ENCODE data around the gene POLR1H. TPM values are rescaled to one million over a fixed set of nuclear protein-coding genes. Genes with fewer than 3 reads are reported as not detected.
A peak's percentile ranks its signal among the peaks of the same experiment; 100 is the strongest.

The POLR1H gene
- polyA plus RNA-seq, 3 donors from 2014 or later: 68.8 to 114 (median 87.2) TPM

DNA sequence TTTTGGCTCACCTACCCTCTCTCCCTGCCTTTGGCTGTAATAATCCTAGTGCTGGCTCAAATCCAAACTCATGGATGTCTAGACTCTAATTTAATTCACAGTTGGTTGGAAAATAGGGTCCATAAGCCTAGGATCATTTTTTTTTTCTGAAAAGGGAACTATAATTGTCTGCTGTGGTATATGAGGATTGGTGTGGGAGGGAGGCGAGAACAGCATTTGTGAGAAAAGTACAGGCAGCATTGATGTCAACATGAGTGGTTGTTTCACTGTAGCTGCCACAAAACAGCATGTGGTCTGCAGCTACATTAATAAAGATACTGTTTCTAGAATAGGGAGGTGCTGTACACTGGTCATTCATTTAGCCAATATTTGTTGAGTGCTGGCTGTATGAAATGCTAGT, 18.6 kb upstream of the POLR1H start:
- peak overlapping the region in 1 of 6 donors; percentile 4 for H3K27ac Mint-ChIP-seq
- no peaks in the 10 kb centered on the region for H3K9me3 Mint-ChIP-seq
- H3K4me1 Mint-ChIP-seq: peaks cover 3 to 6% of the 10 kb centered on the region in 2 donors
- no peak for DNase-seq
- H3K27me3 Mint-ChIP-seq (ENCODE audit: low read depth in 3 of 3): no peaks in the 10 kb centered on the region
- peaks cover 0 to 6% (median 5%) of the 10 kb centered on the region in 3 donors for H3K36me3 Mint-ChIP-seq
- H3K4me3 Mint-ChIP-seq: no peak overlapping the region

DNA sequence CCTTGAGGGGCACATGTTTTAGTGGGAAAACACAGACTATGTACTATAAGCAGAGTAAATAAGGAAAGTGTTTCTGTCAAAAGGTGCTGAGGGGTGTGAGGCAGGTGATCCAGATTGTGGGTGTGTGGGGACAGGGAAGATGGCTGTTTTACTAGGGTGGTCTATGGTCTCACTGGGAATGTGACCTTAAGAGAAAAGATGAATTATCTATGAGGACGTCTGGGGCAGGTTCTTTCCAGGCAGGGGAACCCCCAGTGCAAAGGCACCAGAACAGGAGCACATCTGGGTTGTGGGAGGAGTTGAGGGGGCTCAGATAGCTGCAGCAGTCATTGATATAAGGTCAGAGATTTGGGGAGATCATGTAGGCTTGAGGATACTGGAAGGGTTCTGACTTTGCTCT, 18.2 kb upstream of the POLR1H start:
- H3K36me3 Mint-ChIP-seq: peaks cover 0 to 6% (median 5%) of the 10 kb centered on the region in 3 donors
- H3K27ac Mint-ChIP-seq: peak overlapping the region in 2 of 6 donors; percentile 12 to 36
- no peaks in the 10 kb centered on the region for H3K9me3 Mint-ChIP-seq
- DNase-seq: no peak
- H3K4me3 Mint-ChIP-seq: no peak overlapping the region
- peaks cover 3 to 6% of the 10 kb centered on the region in 2 donors for H3K4me1 Mint-ChIP-seq
- H3K27me3 Mint-ChIP-seq (ENCODE audit: low read depth in 3 of 3): no peaks in the 10 kb centered on the region

DNA sequence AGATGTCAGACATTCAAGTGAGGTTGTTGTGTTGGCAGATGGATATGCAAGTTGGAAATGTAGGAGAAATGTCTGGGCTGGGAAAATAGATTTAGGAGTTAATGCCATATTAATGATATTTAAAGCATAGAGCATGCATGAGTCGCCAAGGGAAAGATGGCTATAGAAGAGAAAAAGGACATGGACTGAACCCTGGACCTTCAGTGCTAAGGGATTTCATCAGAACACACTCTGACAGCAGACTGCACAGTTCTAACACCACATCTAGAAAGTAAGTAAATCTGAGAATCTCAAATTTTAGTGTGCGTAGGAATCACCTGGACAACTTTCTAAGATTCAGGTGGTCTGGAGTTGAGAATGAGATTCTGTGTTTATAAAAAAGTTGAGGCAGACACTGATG, 17.3 kb upstream of the POLR1H start:
- Mint-ChIP-seq H3K4me3 (no peak overlapping the region), H3K4me1 (peaks cover 3 to 6% of the 10 kb centered on the region in 2 donors), H3K27ac (no peak overlapping the region), H3K27me3 (ENCODE audit: low read depth in 3 of 3) (no peaks in the 10 kb centered on the region), H3K36me3 (peaks cover 0 to 6% (median 5%) of the 10 kb centered on the region in 3 donors), H3K9me3 (no peaks in the 10 kb centered on the region)
- DNase-seq: no peak

DNA sequence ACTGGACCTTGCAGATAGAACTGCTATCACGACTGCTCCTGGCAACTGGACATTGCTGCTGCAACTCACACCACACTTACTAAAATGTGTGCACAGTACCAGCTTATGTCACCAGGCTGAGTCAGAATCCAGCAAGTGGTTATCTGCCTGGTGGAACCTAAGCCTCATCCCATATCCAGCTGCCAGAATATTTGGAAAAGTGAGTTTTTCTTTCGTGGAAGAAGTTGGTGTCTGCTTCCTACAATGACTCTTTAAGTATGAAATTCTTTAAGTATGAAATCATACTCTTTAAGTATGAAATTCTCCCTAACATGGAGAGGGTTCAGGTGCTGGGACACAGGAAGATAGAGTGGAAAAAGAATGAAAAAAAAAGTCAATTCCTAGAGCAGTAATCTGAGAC, 16.4 kb upstream of the POLR1H start:
- H3K36me3 Mint-ChIP-seq: peaks cover 0 to 6% (median 5%) of the 10 kb centered on the region in 3 donors
- no peaks in the 10 kb centered on the region for H3K9me3 Mint-ChIP-seq
- no peak overlapping the region for H3K4me3 Mint-ChIP-seq
- peaks cover 3 to 6% of the 10 kb centered on the region in 2 donors for H3K4me1 Mint-ChIP-seq
- H3K27ac Mint-ChIP-seq: no peak overlapping the region
- H3K27me3 Mint-ChIP-seq (ENCODE audit: low read depth in 3 of 3): no peaks in the 10 kb centered on the region
- DNase-seq: no peak

DNA sequence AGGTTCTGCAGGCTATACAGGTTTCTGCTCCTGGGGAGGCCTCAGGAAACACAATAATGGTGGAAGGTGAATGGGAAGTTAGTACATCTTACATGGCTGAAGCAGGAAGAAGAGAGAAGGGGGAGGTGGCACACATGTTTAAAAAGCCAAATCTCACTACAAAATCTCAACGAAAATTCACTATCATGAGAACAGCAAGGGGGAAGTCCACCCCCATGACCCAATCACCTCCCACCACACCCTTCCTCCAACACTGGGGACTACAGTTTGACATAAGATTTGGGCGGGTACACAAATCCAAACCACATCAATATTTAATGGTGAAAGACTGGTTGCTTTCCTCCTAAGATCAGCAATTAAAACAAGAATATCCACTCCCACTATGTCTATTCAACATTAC, 13.8 kb upstream of the POLR1H start:
- peaks cover 0 to 5% (median 5%) of the 10 kb centered on the region in 3 donors for H3K36me3 Mint-ChIP-seq
- H3K9me3 Mint-ChIP-seq: no peaks in the 10 kb centered on the region
- no peaks in the 10 kb centered on the region for H3K27me3 Mint-ChIP-seq (ENCODE audit: low read depth in 3 of 3)
- H3K4me3 Mint-ChIP-seq: no peak overlapping the region
- no peak overlapping the region for H3K27ac Mint-ChIP-seq
- no peak for DNase-seq
- peaks cover 3 to 6% of the 10 kb centered on the region in 2 donors for H3K4me1 Mint-ChIP-seq

DNA sequence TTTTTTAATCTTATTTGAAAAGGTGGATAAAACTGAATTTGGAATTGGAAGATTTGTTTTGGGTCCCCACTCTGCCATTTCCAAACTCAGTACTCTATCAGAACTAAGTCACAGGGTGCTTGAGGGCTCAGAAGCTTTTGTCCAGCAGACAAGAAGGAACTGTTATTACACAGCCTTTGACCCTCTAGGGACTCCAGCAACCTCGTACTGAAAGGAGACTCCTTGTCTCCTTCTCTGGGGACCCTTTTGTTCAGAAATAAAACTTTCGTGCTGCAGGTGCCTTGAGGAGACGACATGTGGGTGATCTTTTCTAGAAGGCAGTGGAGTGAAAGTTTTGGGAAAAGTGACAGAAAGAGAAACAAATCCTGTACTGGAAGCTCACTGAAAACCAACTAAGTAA, 7.4 kb upstream of the POLR1H start:
- Mint-ChIP-seq H3K4me1 (no peaks in the 10 kb centered on the region), H3K27ac (peak overlapping the region in 1 of 6 donors; percentile 22), H3K4me3 (no peak overlapping the region), H3K9me3 (no peaks in the 10 kb centered on the region), H3K27me3 (ENCODE audit: low read depth in 3 of 3) (no peaks in the 10 kb centered on the region), H3K36me3 (peaks cover 9 to 13% (median 12%) of the 10 kb centered on the region in 3 donors)
- no peak for DNase-seq

DNA sequence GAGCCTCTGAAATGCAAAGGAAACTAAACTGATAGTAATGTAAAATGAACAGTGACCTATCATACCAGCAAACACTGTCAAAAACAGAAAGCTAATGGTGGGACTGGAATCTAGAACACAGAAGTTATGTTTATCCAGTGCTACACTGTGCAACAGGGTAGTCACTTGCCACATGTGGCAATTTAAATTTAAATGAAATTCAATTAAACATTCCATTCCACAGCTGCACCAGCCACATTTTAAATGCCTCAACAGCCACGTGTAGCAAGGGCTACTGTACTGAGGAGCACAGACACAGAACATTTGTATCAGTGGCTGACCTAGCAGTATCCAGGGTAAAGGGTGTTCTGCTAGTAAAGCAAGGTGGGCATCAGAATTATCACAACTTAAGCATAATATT, 5.6 kb upstream of the POLR1H start:
- H3K4me1 Mint-ChIP-seq: peaks cover 8 to 13% of the 10 kb centered on the region in 2 donors
- H3K27ac Mint-ChIP-seq: no peak overlapping the region
- no peak for DNase-seq
- no peaks in the 10 kb centered on the region for H3K9me3 Mint-ChIP-seq
- peaks cover 9 to 13% (median 12%) of the 10 kb centered on the region in 3 donors for H3K36me3 Mint-ChIP-seq
- no peak overlapping the region for H3K4me3 Mint-ChIP-seq
- no peaks in the 10 kb centered on the region for H3K27me3 Mint-ChIP-seq (ENCODE audit: low read depth in 3 of 3)

DNA sequence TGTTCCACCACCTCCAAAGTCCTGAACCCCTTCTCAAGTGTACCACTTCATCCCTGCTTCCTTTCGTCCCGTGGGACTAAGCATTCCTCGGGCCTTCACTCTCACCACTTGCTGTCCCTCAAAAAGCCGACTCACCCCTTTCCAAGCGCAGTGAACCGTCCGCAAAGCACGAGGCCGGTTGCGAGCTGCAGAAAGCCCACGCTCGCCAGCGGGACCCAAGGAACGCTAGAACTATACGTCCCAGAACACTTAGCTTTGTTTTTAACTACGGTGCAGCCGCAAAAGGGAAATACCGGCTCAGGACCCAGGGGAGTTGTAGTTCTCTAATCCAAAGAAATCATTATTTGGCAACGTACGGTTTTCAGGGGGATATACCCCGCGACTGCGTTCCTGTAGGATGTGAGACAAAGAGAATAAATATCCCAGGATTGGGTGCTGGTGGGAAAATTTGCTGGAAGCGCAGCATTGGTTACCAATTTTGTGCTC, 416 bp upstream of the POLR1H start:
- Mint-ChIP-seq H3K4me3 (peak overlapping the region; percentile 94 to 99 (median 96)), H3K27ac (peak overlapping the region; percentile 96 to 100 (median 99)), H3K27me3 (ENCODE audit: low read depth in 3 of 3) (peaks cover 3 to 10% (median 8%) of the 10 kb centered on the region in 3 donors), H3K4me1 (peaks cover 31 to 50% of the 10 kb centered on the region in 2 donors), H3K36me3 (peaks cover 11 to 19% (median 12%) of the 10 kb centered on the region in 3 donors), H3K9me3 (no peaks in the 10 kb centered on the region)
- DNase-seq: no peak

DNA sequence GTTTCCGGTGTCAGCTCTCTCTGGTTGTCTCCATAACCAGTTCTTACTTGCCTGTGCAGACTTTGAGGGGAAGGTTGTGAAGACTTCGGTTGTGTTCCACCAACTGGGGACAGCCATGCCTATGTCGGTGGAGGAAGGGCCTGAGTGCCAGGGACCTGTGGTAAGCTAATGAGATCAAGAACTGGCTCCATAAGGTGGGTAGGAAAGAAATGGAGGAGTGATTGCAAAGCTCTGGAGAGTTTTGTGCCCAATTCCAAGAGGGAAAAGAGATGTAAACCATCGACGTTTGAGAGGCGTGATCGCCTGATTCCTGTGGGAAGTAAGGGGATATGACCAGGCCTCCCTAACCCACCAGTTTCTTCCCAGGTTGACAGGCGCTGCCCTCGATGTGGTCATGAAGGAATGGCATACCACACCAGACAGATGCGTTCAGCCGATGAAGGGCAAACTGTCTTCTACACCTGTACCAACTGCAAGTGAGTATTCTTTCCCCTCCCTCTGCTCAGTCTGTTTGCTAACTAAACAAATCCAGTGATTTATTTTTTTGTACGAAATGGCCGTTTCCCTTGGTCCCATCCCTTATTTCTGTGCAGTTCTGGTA, 893 bp downstream of the POLR1H start:
- H3K27me3 Mint-ChIP-seq (ENCODE audit: low read depth in 3 of 3): peaks cover 5 to 15% (median 13%) of the 10 kb centered on the region in 3 donors
- DNase-seq: peak; percentile 64 to 72 (median 70)
- peaks cover 44 to 64% of the 10 kb centered on the region in 2 donors for H3K4me1 Mint-ChIP-seq
- H3K36me3 Mint-ChIP-seq: peaks cover 9 to 13% (median 11%) of the 10 kb centered on the region in 3 donors
- peak overlapping the region; percentile 94 to 99 (median 96) for H3K4me3 Mint-ChIP-seq
- H3K9me3 Mint-ChIP-seq: no peaks in the 10 kb centered on the region
- peak overlapping the region; percentile 96 to 100 (median 99) for H3K27ac Mint-ChIP-seq

DNA sequence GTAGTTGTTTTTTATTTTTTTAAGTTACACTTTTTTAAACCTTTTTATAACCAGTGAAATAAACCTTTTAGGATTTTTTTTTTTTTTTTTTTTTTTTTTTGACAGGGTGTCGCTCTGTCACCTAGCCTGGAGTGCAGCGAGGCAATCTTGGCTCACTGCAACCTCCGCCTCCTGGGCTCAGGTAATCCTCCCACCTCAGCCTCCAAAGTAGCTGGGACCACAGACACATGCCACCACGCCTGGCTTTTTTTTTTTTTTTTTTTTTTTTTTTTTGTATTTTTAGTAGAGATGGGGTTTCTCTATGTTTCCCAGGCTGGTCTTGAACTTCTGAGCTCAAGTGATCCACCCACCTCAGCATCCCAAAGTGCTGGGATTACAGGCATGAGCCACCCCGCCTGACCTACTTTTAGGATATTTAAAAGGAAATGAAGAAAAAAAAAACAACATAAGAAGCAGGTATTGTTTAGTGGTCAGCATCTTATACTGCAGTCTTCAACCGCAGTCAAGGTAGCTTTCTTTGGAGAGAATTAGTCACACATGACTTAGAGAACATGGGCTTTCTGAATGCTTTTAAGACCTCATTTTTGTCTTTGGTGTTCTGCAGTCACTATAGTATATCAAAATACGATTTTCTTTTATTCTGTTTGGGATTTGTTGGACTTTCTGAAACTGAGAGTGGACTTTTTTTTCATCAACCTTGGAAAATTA, 1.6 kb downstream of the POLR1H start:
- H3K9me3 Mint-ChIP-seq: no peaks in the 10 kb centered on the region
- peaks cover 6 to 20% (median 14%) of the 10 kb centered on the region in 3 donors for H3K27me3 Mint-ChIP-seq (ENCODE audit: low read depth in 3 of 3)
- H3K36me3 Mint-ChIP-seq: peaks cover 6 to 16% (median 7%) of the 10 kb centered on the region in 3 donors
- H3K4me3 Mint-ChIP-seq: peak overlapping the region; percentile 94 to 99 (median 96)
- peaks cover 49 to 70% of the 10 kb centered on the region in 2 donors for H3K4me1 Mint-ChIP-seq
- peak overlapping the region; percentile 96 to 100 (median 99) for H3K27ac Mint-ChIP-seq
- no peak for DNase-seq

DNA sequence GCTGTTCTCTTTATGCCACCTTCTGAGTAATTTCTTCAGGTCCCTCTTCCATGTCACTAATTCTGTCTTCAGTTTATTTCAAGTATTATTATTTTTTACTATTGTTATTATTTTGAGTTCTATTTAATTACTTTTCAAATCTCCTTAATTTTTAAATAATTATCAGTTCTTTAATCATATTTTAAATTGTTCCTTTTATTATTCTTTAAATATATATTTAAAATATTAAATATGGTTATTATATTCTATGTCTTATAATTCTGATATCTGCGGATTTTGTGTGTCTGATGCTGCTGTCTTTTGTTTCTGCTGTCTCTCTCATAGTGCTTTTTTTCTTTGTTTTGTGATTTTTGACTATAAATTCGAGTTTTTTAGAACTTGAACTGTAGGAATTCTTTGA, 2.2 kb downstream of the POLR1H start:
- Mint-ChIP-seq H3K27ac (peak overlapping the region; percentile 38 to 92 (median 78)), H3K27me3 (ENCODE audit: low read depth in 3 of 3) (peaks cover 9 to 20% (median 14%) of the 10 kb centered on the region in 3 donors), H3K4me3 (peak overlapping the region in 4 of 5 donors; percentile 8 to 58 (median 41)), H3K9me3 (no peaks in the 10 kb centered on the region), H3K36me3 (peaks cover 13 to 23% (median 13%) of the 10 kb centered on the region in 3 donors), H3K4me1 (peaks cover 56 to 77% of the 10 kb centered on the region in 2 donors)
- DNase-seq: no peak

DNA sequence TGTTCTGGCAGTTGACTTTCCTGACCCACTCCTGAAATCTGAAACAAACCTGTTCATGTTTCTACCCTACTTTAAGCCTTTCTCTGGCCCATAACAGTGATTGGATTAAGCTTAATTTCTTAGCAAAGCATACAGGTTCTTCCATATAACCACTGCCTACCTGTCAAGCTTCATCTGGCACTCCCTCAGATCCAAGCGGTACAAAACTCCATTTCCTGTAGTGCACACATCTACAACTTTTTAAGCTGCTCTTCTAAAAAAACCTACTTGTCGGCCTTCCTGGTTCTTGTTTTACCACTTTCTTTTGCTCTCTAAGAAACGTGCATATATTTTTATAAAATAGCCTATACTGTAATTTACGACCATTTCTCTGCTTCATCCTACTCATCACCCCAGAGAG, 5.0 kb downstream of the POLR1H start:
- peak overlapping the region; percentile 91 to 98 (median 92) for H3K4me3 Mint-ChIP-seq
- H3K36me3 Mint-ChIP-seq: peaks cover 24 to 49% (median 34%) of the 10 kb centered on the region in 3 donors
- no peaks in the 10 kb centered on the region for H3K9me3 Mint-ChIP-seq
- DNase-seq: no peak
- H3K4me1 Mint-ChIP-seq: peaks cover 55 to 78% of the 10 kb centered on the region in 2 donors
- H3K27ac Mint-ChIP-seq: peak overlapping the region; percentile 96 to 99 (median 99)
- peaks cover 10 to 18% (median 11%) of the 10 kb centered on the region in 3 donors for H3K27me3 Mint-ChIP-seq (ENCODE audit: low read depth in 3 of 3)

DNA sequence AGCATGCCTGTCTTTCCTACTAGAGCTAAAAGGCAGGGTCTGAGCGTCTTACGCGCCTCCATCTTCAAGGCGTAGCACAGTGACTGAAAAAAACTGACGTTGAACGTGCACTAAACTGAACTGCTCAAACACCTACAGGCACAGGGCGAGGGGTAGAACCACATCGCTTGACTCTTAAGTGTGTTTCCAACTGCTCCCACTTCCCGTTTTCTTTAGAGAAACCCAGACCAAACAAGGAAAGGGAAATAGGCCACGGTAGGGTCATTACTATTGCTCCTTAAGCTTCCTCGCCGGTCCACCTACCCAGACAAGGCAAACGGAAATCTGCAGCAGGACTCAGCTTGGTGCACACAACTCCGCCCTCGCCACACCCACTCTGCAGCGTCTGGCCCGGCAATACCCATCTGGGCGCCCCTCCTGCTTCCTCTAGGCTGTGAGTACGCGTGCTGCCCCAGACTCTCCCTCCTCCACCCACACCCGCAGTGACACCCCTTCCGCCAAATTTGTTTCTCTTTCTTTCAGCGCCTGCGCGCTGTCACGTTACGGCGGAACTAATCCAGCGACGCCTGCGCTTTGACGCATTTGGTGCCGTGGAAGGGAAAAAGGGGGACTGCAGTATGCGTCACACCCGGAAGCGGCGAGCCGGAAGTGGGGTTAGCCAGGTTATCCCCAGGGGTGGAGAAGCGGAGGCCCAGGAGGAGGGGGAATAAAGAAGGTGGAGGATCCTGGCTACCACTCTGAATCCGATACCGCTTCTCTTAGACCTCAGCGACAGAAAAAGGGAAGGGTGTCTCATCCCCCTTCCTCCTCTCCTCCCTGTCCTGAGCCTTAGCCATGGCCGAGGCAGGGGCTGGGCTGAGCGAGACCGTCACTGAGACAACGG, 5.8 kb downstream of the POLR1H start, which contains the start of gene PPP1R11:
Gene PPP1R11, plus strand, starts transcription at position 622 of the 883 bp plus-strand sequence. Its CDS starts 213 bp downstream, at position 835.
- Mint-ChIP-seq H3K27ac (peak within 1 kb of the TSS; percentile 96 to 99 (median 99)), H3K4me1 (peaks cover 55 to 76% of the 10 kb centered on the region in 2 donors), H3K4me3 (peak within 1 kb of the TSS; percentile 91 to 98 (median 92)), H3K27me3 (ENCODE audit: low read depth in 3 of 3) (peaks cover 7 to 17% (median 9%) of the 10 kb centered on the region in 3 donors), H3K9me3 (no peaks in the 10 kb centered on the region), H3K36me3 (peaks cover 24 to 49% (median 35%) of the 10 kb centered on the region in 3 donors)
- peak; percentile 99 for DNase-seq

All from immature natural killer cell (primary cell).